ENCODE results near the gene ELAC1.

GRCh38 chr18:51006061-51006818 is 38.4 kb downstream of the ELAC1 start:
- no peak for TF ChIP-seq CTCF (IDR thresholded peaks at IDR 0.05; ENCODE audit: low read length)
- TF ChIP-seq EZH2 (IDR thresholded peaks at IDR 0.05; ENCODE audit: borderline replicate concordance, low read length), result no peak
